Fibroblast of mammary gland (primary cell): ENCODE results near the gene WDR20.

Source experiments
- DNase-seq: peaks from one replicate; pipeline ENCODE4 v3.0.0-alpha.2; 2010; ENCODE audit warnings: low read depth
- H3K4me3 ChIP-seq: 2 replicates; pipeline ENCODE4 v1.5.1; 2011; ENCODE audit warnings: low read depth, mild to moderate bottlenecking, low read length, moderate library complexity; ENCODE audit not compliant: control insufficient read depth
- CTCF ChIP-seq: conservative IDR thresholded peaks from 2 replicates; pipeline ENCODE4 v1.5.1; 2011; ENCODE audit warnings: low read depth, low read length, inconsistent platforms; ENCODE audit not compliant: control insufficient read depth, insufficient read depth

WDR20 gene

GRCh38 chr14:102225386-102225785, 85.7 kb downstream of the WDR20 start:
- DNase-seq: no peak
- no peak overlapping the region for H3K4me3 ChIP-seq
- TF ChIP-seq CTCF: no peak

GRCh38 chr14:102225936-102226335, 86.2 kb downstream of the WDR20 start:
- no peak overlapping the region for H3K4me3 ChIP-seq
- TF ChIP-seq CTCF: no peak
- DNase-seq: no peak

- TF ChIP-seq CTCF: no peak
- DNase-seq: no peak
- H3K4me3 ChIP-seq: no peak overlapping the region
Observed at GRCh38 chr14:102226356-102227125, 86.8 kb downstream of the WDR20 start.

- H3K4me3 ChIP-seq: no peak overlapping the region
- TF ChIP-seq CTCF: no peak
- peak; percentile 28 for DNase-seq
Observed at GRCh38 chr14:102227184-102227964, 87.7 kb downstream of the WDR20 start.

- H3K4me3 ChIP-seq: no peak overlapping the region
- no peak for DNase-seq
- TF ChIP-seq CTCF: no peak
Observed at GRCh38 chr14:102229071-102229738, 89.5 kb downstream of the WDR20 start.

GRCh38 chr14:102229739-102230092, 90.0 kb downstream of the WDR20 start:
- no peak for TF ChIP-seq CTCF
- no peak overlapping the region for H3K4me3 ChIP-seq
- DNase-seq: no peak
